Sciatic nerve (tissue), 2 donors: ENCODE results near the gene MDM2. TPM values are rescaled to one million over a fixed set of nuclear protein-coding genes. Genes with fewer than 3 reads are reported as not detected.
"Not testable (repeated sequence)": the region's sequence is repeated elsewhere in the genome, so short reads cannot be mapped to it uniquely, and the experiment has no call there.

Source experiments
- ATAC-seq: fragments of 200-7000 bp; cut with Tn5 transposase; one replicate; pipeline ENCODE4 v1.9.1; 2020; ENCODE audit warnings: mild to moderate bottlenecking, moderate library complexity
- DNase-seq: peaks from one replicate; pipeline ENCODE4 v3.0.0-alpha.2; 2020; ENCODE audit warnings: low spot score
- intact Hi-C: fragments of 100-400 bp; cut with DNase I; formaldehyde crosslinking; loops from one replicate; pipeline ENCODE4 v1.14.2; 2022
- total RNA-seq: library from RNA; stranded (reverse); fragmentation: NEBNext Ultra II Directional; extraction: Animal tissue kit (Norgen Biotek cat#: 25700); gene quantifications from one replicate; pipeline ENCODE4 v1.2.1, GENCODE V29; 2021
- donor health status: DM: no; HTN: no; CAD: no.
- donor health status: DM: no; HTN: no; CAD: no.

The MDM2 gene
- total RNA-seq, 1 donor from 2014 or later, result 85.7 TPM

- ATAC-seq, intact Hi-C loops, DNase-seq: not testable (repeated sequence)
Observed at GRCh38 chr12:68841175-68841574, 33.2 kb downstream of the MDM2 start.

GRCh38 chr12:68841717-68842116 is 33.7 kb downstream of the MDM2 start:
- intact Hi-C loops, result no loop called here
- DNase-seq, result no peak
- no peak for ATAC-seq

GRCh38 chr12:68842123-68842522 is 34.1 kb downstream of the MDM2 start:
- ATAC-seq (no peak), DNase-seq (no peak)
- intact Hi-C loops, result no loop called here

- ATAC-seq, result no peak
- DNase-seq, result no peak
- intact Hi-C loops, result no loop called here
Observed at GRCh38 chr12:68842784-68843567, 35.0 kb downstream of the MDM2 start.

GRCh38 chr12:68844318-68844745 is 36.4 kb downstream of the MDM2 start:
- DNase-seq (no peak), ATAC-seq (peak; percentile 41)
- intact Hi-C loops, result no loop called here

- intact Hi-C loops, result no loop called here
- ATAC-seq, result peak; percentile 61
Observed at GRCh38 chr12:68844788-68845695, 37.1 kb downstream of the MDM2 start.

GRCh38 chr12:68846811-68847210 is 38.8 kb downstream of the MDM2 start:
- DNase-seq (no peak), ATAC-seq (no peak)
- intact Hi-C loops, result no loop called here

More at GRCh38 chr12:68844788-68845695, 37.1 kb downstream of the MDM2 start:
- DNase-seq, result no peak

- intact Hi-C loops, result no loop called here
- ATAC-seq (no peak), DNase-seq (no peak)
Observed at GRCh38 chr12:68850390-68850789, 42.4 kb downstream of the MDM2 start.

GRCh38 chr12:68851592-68852306 is 43.8 kb downstream of the MDM2 start:
- ATAC-seq (no peak), DNase-seq (no peak)
- intact Hi-C loops, result no loop called here

GRCh38 chr12:68853396-68854077 is 45.6 kb downstream of the MDM2 start:
- intact Hi-C loops, result no loop called here
- no peak for ATAC-seq
- no peak for DNase-seq

- intact Hi-C loops, result no loop called here
- ATAC-seq (no peak), DNase-seq (no peak)
Observed at GRCh38 chr12:68854078-68854468, 46.1 kb downstream of the MDM2 start.

- DNase-seq, result no peak
- intact Hi-C loops, result no loop called here
- no peak for ATAC-seq
Observed at GRCh38 chr12:68854554-68854953, 46.6 kb downstream of the MDM2 start.

GRCh38 chr12:68855111-68855510 is 47.1 kb downstream of the MDM2 start:
- ATAC-seq (no peak), DNase-seq (no peak)
- intact Hi-C loops, result no loop called here

GRCh38 chr12:68855771-68856170 is 47.8 kb downstream of the MDM2 start:
- no peak for ATAC-seq
- no peak for DNase-seq
- intact Hi-C loops, result no loop called here

GRCh38 chr12:68856510-68856909 is 48.5 kb downstream of the MDM2 start:
- intact Hi-C loops, result no loop called here
- ATAC-seq, result no peak
- DNase-seq, result no peak

- ATAC-seq, result no peak
- DNase-seq, result no peak
- intact Hi-C loops, result loop anchor here (10.0 kb wide), 1 partner anchor 203 kb away; no protein-coding TSS in a partner anchor
Observed at GRCh38 chr12:68861890-68862289, 53.9 kb downstream of the MDM2 start.

- ATAC-seq, result no peak
- DNase-seq, result no peak
- intact Hi-C loops, result loop anchor here (10.0 kb wide), 1 partner anchor 202 kb away; no protein-coding TSS in a partner anchor
Observed at GRCh38 chr12:68863109-68863770, 55.3 kb downstream of the MDM2 start.

GRCh38 chr12:68863886-68864454 is 56.0 kb downstream of the MDM2 start:
- intact Hi-C loops, result loop anchor here (10.0 kb wide), 1 partner anchor 201 kb away; no protein-coding TSS in a partner anchor
- DNase-seq, result not testable (repeated sequence)
- ATAC-seq, result peak; percentile 46
